IMR-90 (cell line): Measurements from ENCODE around the gene WDR1. TPM values are rescaled to one million over a fixed set of nuclear protein-coding genes. Genes with fewer than 3 reads are reported as not detected.

Experiments
- ATAC-seq: fragments of 200-7000 bp; cut with Tn5 transposase; 2 replicates; pipeline ENCODE4 v1.9.1; 2020; ENCODE audit warnings: low read depth, mild to moderate bottlenecking, moderate library complexity
- BruUV-seq: library from RNA; stranded (reverse); fragments of 400-500 nt; replicated peaks from 2 replicates; lab custom pipeline; 2021; lab: Mats Ljungman, UMichigan
- CTCF ChIA-PET: fragments of 300-600 bp; formaldehyde crosslinking; extraction: SDS; loops from one replicate; lab custom pipeline; 2021; ENCODE audit warnings: antibody characterized with exemption; lab: Yijun Ruan, JAX
- POLR2A ChIA-PET: fragments of 300-600 bp; sonication (Branson Sonifier 250); formaldehyde crosslinking; loops from one replicate; lab custom pipeline; 2022; ENCODE audit warnings: antibody characterized with exemption; ENCODE audit not compliant: unreplicated experiment; lab: Charles Lee
- DNase-seq: peaks from one replicate; pipeline ENCODE4 v3.0.0; 2013
- H2AFZ ChIP-seq: replicated peaks from 2 replicates; pipeline ENCODE3; 2013; ENCODE audit warnings: low read length, mild to moderate bottlenecking; ENCODE audit not compliant: poor library complexity
- H2AK5ac ChIP-seq: 2 replicates; pipeline ENCODE4 v1.6.1; 2013; ENCODE audit warnings: low read depth, low read length, inconsistent platforms
- H2AK9ac ChIP-seq: replicated peaks from 2 replicates; pipeline ENCODE3; 2013; ENCODE audit warnings: mild to moderate bottlenecking, low read depth, low read length, moderate library complexity; ENCODE audit not compliant: poor library complexity
- H2BK120ac ChIP-seq: 2 replicates; pipeline ENCODE4 v1.6.1; 2013; ENCODE audit warnings: low read depth, low read length, inconsistent platforms
- H2BK15ac ChIP-seq: 3 replicates; pipeline ENCODE4 v1.6.1; 2013; ENCODE audit warnings: low read depth, low read length, inconsistent platforms
- H2BK20ac ChIP-seq: 2 replicates; pipeline ENCODE4 v1.6.1; 2013; ENCODE audit warnings: low read depth, mild to moderate bottlenecking, inconsistent platforms, low read length, moderate library complexity
- H2BK5ac ChIP-seq: 2 replicates; pipeline ENCODE4 v1.6.1; 2013; ENCODE audit warnings: mild to moderate bottlenecking, low read depth, low read length, inconsistent platforms; ENCODE audit not compliant: poor library complexity, severe bottlenecking
- H3K14ac ChIP-seq: replicated peaks from 2 replicates; pipeline ENCODE4 v1.6.1; 2013; ENCODE audit warnings: low read depth, low read length, inconsistent platforms
- H3K18ac ChIP-seq: 2 replicates; pipeline ENCODE4 v1.6.1; 2013; ENCODE audit warnings: low read depth, low read length, control low read depth
- H3K23ac ChIP-seq: 2 replicates; pipeline ENCODE4 v1.6.1; 2013; ENCODE audit warnings: low read depth, low read length, inconsistent platforms
- H3K27ac ChIP-seq: 2 replicates; pipeline ENCODE4 v1.5.1; 2013; ENCODE audit warnings: mild to moderate bottlenecking, control low read depth, low read length; ENCODE audit not compliant: insufficient read depth
- H3K27me3 ChIP-seq: 2 replicates; pipeline ENCODE4 v1.6.1; 2013; ENCODE audit warnings: low read length; ENCODE audit not compliant: control insufficient read depth, insufficient read depth
- H3K36me3 ChIP-seq: 2 replicates; pipeline ENCODE4 v1.6.1; 2013; ENCODE audit warnings: low read length, mixed read lengths; ENCODE audit not compliant: control insufficient read depth, insufficient read depth
- H3K4ac ChIP-seq: 2 replicates; pipeline ENCODE4 v1.6.1; 2013; ENCODE audit warnings: low read depth, low read length, inconsistent platforms
- H3K4me1 ChIP-seq: 2 replicates; pipeline ENCODE4 v1.6.1; 2013; ENCODE audit warnings: low read length, mixed read lengths; ENCODE audit not compliant: control insufficient read depth, insufficient read depth
- H3K4me2 ChIP-seq: 2 replicates; pipeline ENCODE4 v1.6.1; 2013; ENCODE audit warnings: low read depth, mild to moderate bottlenecking, control low read depth, low read length, moderate library complexity
- H3K4me3 ChIP-seq: 2 replicates; pipeline ENCODE4 v1.5.1; 2013; ENCODE audit warnings: low read depth, mild to moderate bottlenecking, control low read depth, low read length, moderate library complexity; ENCODE audit not compliant: insufficient read depth
- H3K56ac ChIP-seq: 2 replicates; pipeline ENCODE4 v1.6.1; 2013; ENCODE audit warnings: low read length, inconsistent platforms; ENCODE audit not compliant: insufficient read depth; ENCODE audit errors: extremely low read depth
- H3K79me1 ChIP-seq, 2 experiments: 2 replicates each; pipeline ENCODE4 v1.6.1; 2013; ENCODE audit warnings: low read length in 2 of 2, inconsistent platforms in 1 of 2, low read depth in 1 of 2
- H3K9ac ChIP-seq: 2 replicates; pipeline ENCODE4 v1.6.1; 2013; ENCODE audit warnings: low read depth, low read length, control low read depth
- H3K9me1 ChIP-seq: 2 replicates; pipeline ENCODE4 v1.6.1; 2013; ENCODE audit warnings: low read length, inconsistent platforms; ENCODE audit not compliant: insufficient read depth
- H3K9me3 ChIP-seq: 2 replicates; pipeline ENCODE4 v1.6.1; 2013; ENCODE audit warnings: low read length; ENCODE audit not compliant: control insufficient read depth, insufficient read depth
- H4K20me1 ChIP-seq: 2 replicates; pipeline ENCODE4 v1.6.1; 2013; ENCODE audit warnings: low read length, inconsistent platforms; ENCODE audit not compliant: insufficient read depth
- H4K5ac ChIP-seq: 2 replicates; pipeline ENCODE4 v1.6.1; 2013; ENCODE audit warnings: mild to moderate bottlenecking, low read depth, low read length, control low read depth
- H4K8ac ChIP-seq, 2 experiments: 2 replicates each; pipeline ENCODE4 v1.6.1; 2013; ENCODE audit warnings: low read depth in 2 of 2, low read length in 2 of 2, control low read depth in 1 of 2, inconsistent platforms in 1 of 2
- H4K91ac ChIP-seq: 2 replicates; pipeline ENCODE4 v1.6.1; 2013; ENCODE audit warnings: low read depth, low read length, inconsistent platforms; ENCODE audit not compliant: insufficient read depth
- CHD1 ChIP-seq: IDR thresholded peaks from 2 replicates; pipeline ENCODE4 v1.6.1; 2012; ENCODE audit warnings: low read depth, low read length, improper control_type of control experiment
- CTCF ChIP-seq: conservative IDR thresholded peaks from 2 replicates; pipeline ENCODE4 v1.5.1; 2012; ENCODE audit warnings: mild to moderate bottlenecking, low read depth, low read length, improper control_type of control experiment
- ELK1 ChIP-seq: fragments of 150-350 bp; IDR thresholded peaks from 2 replicates; pipeline ENCODE4 v1.6.1; 2016; ENCODE audit warnings: low read depth, mild to moderate bottlenecking, low read length, moderate library complexity, borderline replicate concordance
- FOS ChIP-seq: fragments of 150-350 bp; IDR thresholded peaks from 2 replicates; pipeline ENCODE4 v1.6.1; 2016; ENCODE audit warnings: low read depth, low read length
- MAFK ChIP-seq: IDR thresholded peaks from 2 replicates; pipeline ENCODE4 v1.6.1; 2012; ENCODE audit warnings: low read depth, low read length, improper control_type of control experiment
- NFE2L2 ChIP-seq: fragments of 150-350 bp; IDR thresholded peaks from 2 replicates; pipeline ENCODE4 v1.6.1; 2016; ENCODE audit warnings: low read depth, mild to moderate bottlenecking, low read length
- POLR2A ChIP-seq: IDR thresholded peaks from 2 replicates; pipeline ENCODE4 v1.6.1; 2012; ENCODE audit warnings: mild to moderate bottlenecking, low read depth, low read length
- WGBS, 2 experiments: methylation state at CpG; one replicate each; pipeline versions ENCODE4 v1.1.5 to v1.1.7; 2013; ENCODE audit warnings: missing lambda C conversion rate in 2 of 2; ENCODE audit not compliant: insufficient read length in 1 of 2; ENCODE audit errors: extremely low coverage in 2 of 2; 5-methylcytosine and 5-hydroxymethylcytosine counted together
- dilution Hi-C: fragments of 300-500 bp; cut with HindIII; formaldehyde crosslinking; loops from one replicate; pipeline ENCODE4 v1.14.3; 2018; ENCODE audit warnings: low sequenced_read_pairs; ENCODE audit not compliant: unreplicated experiment
- in situ Hi-C: fragments of 300-500 bp; cut with MboI; formaldehyde crosslinking; loops from 3 replicates; pipeline ENCODE4 v1.14.3; 2019; ENCODE audit warnings: low sequenced_read_pairs, inconsistent platforms, mixed read lengths
- intact Hi-C: fragments of 100-400 bp; cut with micrococcal nuclease; formaldehyde crosslinking; loops from 2 replicates; pipeline ENCODE4 v1.10.0; 2022
- polyA plus RNA-seq, 3 experiments: library from polyadenylated mRNA; depleted of rRNA; stranded (reverse); fragments of >200 nt; gene quantifications; 2 replicates each; pipeline ENCODE4 v1.2.3, GENCODE V29; 2012; ENCODE audit warnings: low replicate concordance in 1 of 3
- total RNA-seq: library from RNA; depleted of rRNA; stranded (reverse); fragments of >200 nt; gene quantifications from 2 replicates; pipeline ENCODE4 v1.2.3, GENCODE V29; 2012

Gene WDR1
- total and polyA plus RNA-seq, 2 of the 4 experiments (the other 2 are of a cell fraction), result 725 to 992 TPM

GRCh38 chr4:10088135-10089010, 28.2 kb downstream of the WDR1 start:
- H2AFZ ChIP-seq, result peak overlapping the region; percentile 27
- H3K23ac ChIP-seq, result no peak overlapping the region
- intact Hi-C loops, result no loop called here
- no peak overlapping the region for H3K4me3 ChIP-seq
- no peak overlapping the region for H4K8ac ChIP-seq
- H3K9me1 ChIP-seq, result peaks cover 19% of the 10 kb centered on the region
- BruUV-seq, result no TSS peak
- no peak overlapping the region for H3K14ac ChIP-seq
- no peak overlapping the region for H3K9ac ChIP-seq
- no peak overlapping the region for H4K91ac ChIP-seq
- no peak overlapping the region for H2BK15ac ChIP-seq
- H3K9me3 ChIP-seq, result no peaks in the 10 kb centered on the region
- H3K4ac ChIP-seq, result no peak overlapping the region
- ChIA-PET CTCF (no interaction called here), POLR2A (interaction anchor here (0.6 kb wide), 1 partner anchor 109 kb away, joined by 8 read pairs; no protein-coding TSS in a partner anchor)
- H2BK20ac ChIP-seq, result no peak overlapping the region
- in situ Hi-C loops, result loop anchor here (25.0 kb wide), 2 partner anchors 99 to 1651 kb away; partner anchors contain the start of genes ACOX3 and TRMT44
- H4K5ac ChIP-seq, result no peak overlapping the region
- H2BK120ac ChIP-seq, result no peak overlapping the region
- H3K4me2 ChIP-seq, result no peak overlapping the region
- peaks cover 12% of the 10 kb centered on the region for H3K4me1 ChIP-seq
- H2AK5ac ChIP-seq, result no peak overlapping the region
- H3K56ac ChIP-seq, result no peak overlapping the region
- no peak for DNase-seq
- H3K18ac ChIP-seq, result no peak overlapping the region
- peaks cover 33 to 91% of the 10 kb centered on the region in 2 experiments for H3K79me1 ChIP-seq
- H2BK5ac ChIP-seq, result no peak overlapping the region
- dilution Hi-C loops, result no loop called here
- ATAC-seq, result no peak
- H4K20me1 ChIP-seq, result peaks cover 99% of the 10 kb centered on the region
- H3K36me3 ChIP-seq, result peaks cover 97% of the 10 kb centered on the region
- H3K27me3 ChIP-seq, result no peaks in the 10 kb centered on the region
- 86% methylated on average over 11 of the region's 28 CpGs; no CpG with 5 or more reads in 1 of the 2 experiments for WGBS, 2 experiments
- TF ChIP-seq MAFK, result no peak
- TF ChIP-seq CTCF, result no peak
- TF ChIP-seq CHD1, result no peak
- no peak for TF ChIP-seq POLR2A
- no peak for TF ChIP-seq ELK1
- no peak for TF ChIP-seq NFE2L2
- TF ChIP-seq FOS, result no peak
- no peak overlapping the region for H3K27ac ChIP-seq
- H2AK9ac ChIP-seq, result no peak overlapping the region
